Left lung (tissue), 10 donors: ENCODE measurements around the gene LRRN2. TPM values are rescaled to one million over a fixed set of nuclear protein-coding genes. Genes with fewer than 3 reads are reported as not detected.

Source experiments
- ATAC-seq: fragments of 200-7000 bp; cut with Tn5 transposase; one replicate; pipeline ENCODE4 v1.9.1; 2020; ENCODE audit warnings: moderate library complexity
- DNase-seq, 4 donors: peaks; one replicate each; pipeline ENCODE4 v3.0.0-alpha.2; 2013 to 2020
- H3K27ac ChIP-seq, 2 donors: fragments of 200-600 bp; sonication (generic) in 1 of 2; one replicate each; pipeline versions ENCODE4 v1.5.0 to v1.8.0; 2020 to 2021
- H3K27me3 ChIP-seq, 2 donors: fragments of 200-600 bp; sonication (generic) in 1 of 2; one replicate each; pipeline versions ENCODE4 v1.5.0 to v1.8.0; 2020 to 2021
- H3K36me3 ChIP-seq, 2 donors: fragments of 200-600 bp; sonication (generic) in 1 of 2; one replicate each; pipeline versions ENCODE4 v1.5.0 to v1.8.0; 2020 to 2021
- H3K4me1 ChIP-seq, 2 donors: fragments of 200-600 bp; one replicate each; pipeline ENCODE4 v1.8.0; 2021
- H3K4me3 ChIP-seq, 2 donors: fragments of 200-600 bp; sonication (generic) in 1 of 2; one replicate each; pipeline versions ENCODE4 v1.5.0 to v1.8.0; 2020 to 2021; ENCODE audit warnings: mild to moderate bottlenecking in 1 of 2
- H3K9me3 ChIP-seq, 2 donors: fragments of 200-600 bp; sonication (generic) in 1 of 2; one replicate each; pipeline versions ENCODE4 v1.5.0 to v1.8.0; 2020 to 2021
- intact Hi-C, 2 donors: fragments of 100-400 bp; cut with DNase I; formaldehyde crosslinking; loops; one replicate each; pipeline versions ENCODE4 v1.11.2 to v1.14.2; 2022
- polyA plus RNA-seq, 6 donors: library from polyadenylated mRNA; unstranded; fragments of 120-200 nt; gene quantifications; one replicate each; pipeline ENCODE4 v1.2.1, GENCODE V29; 2013; ENCODE audit not compliant: insufficient read length in 6 of 6
- total RNA-seq, 2 donors: library from RNA; stranded (reverse); fragmentation: NEBNext Ultra II Directional; extraction: Animal tissue kit (Norgen Biotek cat#: 25700); gene quantifications; one replicate each; pipeline ENCODE4 v1.2.1, GENCODE V29; 2021
- TF ChIP-seq, protein P1 (sequence below), 2 donors: fragments of 200-600 bp; sonication (generic) in 1 of 2; IDR thresholded peaks; one replicate each; pipeline versions ENCODE4 v1.5.0 to v1.8.0; 2021; ENCODE audit warnings: antibody characterized with exemption in 2 of 2
- donor health status: DM: no; HTN: yes; CAD: no.
- donor health status: DM: no; HTN: no; CAD: no.

LRRN2 gene
- total and polyA plus RNA-seq, 8 donors = 1.6 to 7.1 (median 2.0) TPM

DNA sequence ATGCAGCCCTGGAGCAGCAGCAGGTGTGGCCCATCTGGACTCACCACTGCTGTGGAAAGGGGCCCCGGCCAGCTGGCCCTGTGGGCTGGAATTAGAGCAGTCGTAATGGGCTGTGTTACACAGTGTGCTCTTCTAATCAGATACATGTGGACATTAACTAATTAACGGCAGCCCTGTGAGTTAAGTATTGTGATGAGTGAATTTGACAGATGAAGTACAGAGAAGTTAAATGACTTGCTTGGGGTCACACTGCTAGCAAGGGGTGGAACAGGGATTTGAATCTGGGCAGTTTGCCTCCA lies 110.7 kb downstream of the LRRN2 start:
- peaks cover 0 to 28% of the 10 kb centered on the region in 2 donors for H3K36me3 ChIP-seq
- TF ChIP-seq, protein P1, sequence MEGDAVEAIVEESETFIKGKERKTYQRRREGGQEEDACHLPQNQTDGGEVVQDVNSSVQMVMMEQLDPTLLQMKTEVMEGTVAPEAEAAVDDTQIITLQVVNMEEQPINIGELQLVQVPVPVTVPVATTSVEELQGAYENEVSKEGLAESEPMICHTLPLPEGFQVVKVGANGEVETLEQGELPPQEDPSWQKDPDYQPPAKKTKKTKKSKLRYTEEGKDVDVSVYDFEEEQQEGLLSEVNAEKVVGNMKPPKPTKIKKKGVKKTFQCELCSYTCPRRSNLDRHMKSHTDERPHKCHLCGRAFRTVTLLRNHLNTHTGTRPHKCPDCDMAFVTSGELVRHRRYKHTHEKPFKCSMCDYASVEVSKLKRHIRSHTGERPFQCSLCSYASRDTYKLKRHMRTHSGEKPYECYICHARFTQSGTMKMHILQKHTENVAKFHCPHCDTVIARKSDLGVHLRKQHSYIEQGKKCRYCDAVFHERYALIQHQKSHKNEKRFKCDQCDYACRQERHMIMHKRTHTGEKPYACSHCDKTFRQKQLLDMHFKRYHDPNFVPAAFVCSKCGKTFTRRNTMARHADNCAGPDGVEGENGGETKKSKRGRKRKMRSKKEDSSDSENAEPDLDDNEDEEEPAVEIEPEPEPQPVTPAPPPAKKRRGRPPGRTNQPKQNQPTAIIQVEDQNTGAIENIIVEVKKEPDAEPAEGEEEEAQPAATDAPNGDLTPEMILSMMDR (IDR thresholded peaks at IDR 0.05) = no peak
- DNase-seq (peak in 2 of 4 donors; percentile 32 to 54), ATAC-seq (no peak)
- H3K27me3 ChIP-seq = no peaks in the 10 kb centered on the region
- H3K9me3 ChIP-seq = no peaks in the 10 kb centered on the region
- H3K4me3 ChIP-seq = no peak overlapping the region
- intact Hi-C loops = loop anchor here in 1 of 2 donors (10.0 kb wide), 1 partner anchor 190 kb away; no protein-coding TSS in a partner anchor
- no peak overlapping the region for H3K27ac ChIP-seq
- H3K4me1 ChIP-seq = peaks cover 0 to 14% of the 10 kb centered on the region in 2 donors

DNA sequence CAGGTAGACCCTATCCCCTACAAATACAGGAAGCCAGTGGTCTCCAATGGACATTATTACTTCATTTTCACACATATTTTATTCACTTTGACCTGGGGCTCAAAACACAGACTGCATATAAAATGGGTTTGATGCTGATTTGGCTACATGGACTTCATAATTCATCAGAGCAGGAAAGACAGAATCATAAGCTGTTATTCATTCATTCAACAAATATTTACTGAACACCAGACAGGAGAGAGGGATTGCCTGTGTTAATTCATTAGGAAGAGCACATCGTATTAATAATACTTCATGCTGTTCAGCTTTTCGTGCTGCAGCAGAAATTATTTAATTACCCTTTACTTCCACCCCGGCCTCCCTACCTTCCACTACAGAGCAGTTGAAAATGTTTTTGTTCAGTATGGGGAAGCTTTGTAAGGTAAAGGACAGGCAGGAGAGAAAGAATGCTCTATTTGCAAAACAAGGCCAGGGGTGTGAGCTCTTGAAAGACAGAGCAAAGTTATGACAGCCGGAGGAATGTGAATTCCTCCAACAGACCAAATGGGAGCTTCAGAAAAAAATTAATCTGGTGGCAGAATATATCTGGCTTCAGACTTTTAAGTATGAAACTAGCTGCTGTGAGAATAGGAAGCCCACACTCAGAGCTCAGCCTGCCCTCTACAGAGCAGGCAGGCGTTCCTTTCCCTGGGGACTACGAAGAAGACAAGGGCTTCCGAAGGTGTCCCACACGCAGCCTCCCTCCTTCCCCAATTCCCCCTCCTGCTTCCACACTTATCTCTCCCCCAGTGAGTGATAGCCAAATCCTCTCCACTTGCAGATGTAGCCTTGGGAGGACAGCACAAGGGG lies 111.3 kb downstream of the LRRN2 start:
- ATAC-seq (no peak), DNase-seq (no peak)
- H3K4me1 ChIP-seq = peaks cover 0 to 13% of the 10 kb centered on the region in 2 donors
- no peak overlapping the region for H3K27ac ChIP-seq
- no peaks in the 10 kb centered on the region for H3K27me3 ChIP-seq
- TF ChIP-seq, protein P1 (IDR thresholded peaks at IDR 0.05) = no peak
- H3K9me3 ChIP-seq = no peaks in the 10 kb centered on the region
- peaks cover 0 to 33% of the 10 kb centered on the region in 2 donors for H3K36me3 ChIP-seq
- no peak overlapping the region for H3K4me3 ChIP-seq
- intact Hi-C loops = loop anchor here in 1 of 2 donors (10.0 kb wide), 1 partner anchor 191 kb away; no protein-coding TSS in a partner anchor

DNA sequence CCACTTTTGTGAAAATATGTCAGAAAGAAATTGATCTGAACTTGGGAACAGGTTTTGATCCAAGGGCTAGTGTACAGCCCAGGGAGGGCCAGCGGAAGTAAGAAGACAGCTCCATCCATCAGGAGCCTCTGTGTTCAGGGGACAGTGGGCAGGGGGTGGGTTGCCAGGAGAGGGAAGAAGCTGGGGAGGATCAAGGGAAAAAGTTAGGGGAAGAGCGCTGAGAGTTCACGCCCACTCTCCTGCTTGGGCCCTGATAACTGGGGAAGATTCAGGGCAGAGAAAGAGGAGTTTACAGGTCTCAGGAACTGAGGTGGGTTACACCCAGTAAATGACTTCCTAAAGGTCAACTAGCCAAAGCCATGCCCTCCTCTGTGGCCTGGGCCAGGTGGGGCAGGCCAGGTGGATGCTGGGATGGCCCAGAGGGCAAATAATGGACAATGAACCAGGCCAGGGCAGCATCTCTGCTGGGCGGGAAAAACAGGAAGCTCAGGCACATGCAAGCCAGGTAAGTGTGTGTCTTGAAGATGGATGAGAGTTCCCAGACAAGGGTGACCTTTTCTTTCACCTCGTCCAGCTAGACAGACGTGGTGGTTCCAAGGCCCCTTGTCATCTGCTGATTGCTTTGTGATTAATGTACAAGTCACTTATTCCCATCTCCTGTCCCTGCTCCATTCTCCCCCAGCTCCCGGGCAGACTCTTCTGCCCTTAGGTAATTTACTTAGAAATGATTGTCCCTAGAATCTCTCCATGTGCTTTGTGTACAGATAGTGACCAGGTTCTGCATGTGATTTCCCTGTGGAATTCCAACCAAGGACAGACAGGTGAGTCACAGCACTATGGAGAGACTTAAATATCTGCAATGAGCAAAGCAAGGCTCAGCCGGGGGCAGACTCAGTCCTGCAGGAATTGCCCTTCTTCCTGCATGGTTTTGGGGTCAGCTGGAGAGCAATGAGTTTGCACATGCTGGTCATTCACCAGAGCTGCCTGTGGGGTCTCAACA lies 112.3 kb downstream of the LRRN2 start:
- DNase-seq (no peak), ATAC-seq (peak; percentile 23)
- no peak overlapping the region for H3K4me3 ChIP-seq
- H3K9me3 ChIP-seq = no peaks in the 10 kb centered on the region
- H3K36me3 ChIP-seq = peaks cover 0 to 38% of the 10 kb centered on the region in 2 donors
- H3K27ac ChIP-seq = no peak overlapping the region
- TF ChIP-seq, protein P1 (IDR thresholded peaks at IDR 0.05) = no peak
- H3K27me3 ChIP-seq = no peaks in the 10 kb centered on the region
- intact Hi-C loops = loop anchor here in 1 of 2 donors (10.0 kb wide), 1 partner anchor 192 kb away; no protein-coding TSS in a partner anchor
- peaks cover 0 to 3% of the 10 kb centered on the region in 2 donors for H3K4me1 ChIP-seq

DNA sequence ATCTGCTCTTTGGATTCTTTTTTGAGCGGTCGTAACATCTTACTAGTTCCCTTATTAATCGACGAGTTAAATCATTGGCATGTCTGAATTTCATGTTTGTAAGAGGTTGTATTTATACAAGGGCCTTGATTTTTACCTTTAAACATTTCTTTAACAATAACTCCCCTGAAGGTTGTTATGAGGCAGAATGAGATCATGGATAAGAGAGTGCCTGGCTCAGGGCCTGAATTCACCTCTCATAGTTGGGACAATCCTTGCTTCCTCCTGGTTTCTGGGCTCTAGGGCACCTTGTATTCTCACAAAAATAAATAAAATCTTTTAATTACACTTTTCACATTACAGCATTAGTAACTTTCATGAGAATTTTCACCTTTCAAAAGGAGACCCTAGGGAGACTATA lies 113.9 kb downstream of the LRRN2 start:
- intact Hi-C loops = loop anchor here in 1 of 2 donors (10.0 kb wide), 1 partner anchor 193 kb away; no protein-coding TSS in a partner anchor

More for the DNA sequence above, 113.9 kb downstream of the LRRN2 start:
- ATAC-seq (no peak), DNase-seq (no peak)
- no peaks in the 10 kb centered on the region for H3K9me3 ChIP-seq
- H3K36me3 ChIP-seq = peaks cover 0 to 45% of the 10 kb centered on the region in 2 donors
- no peaks in the 10 kb centered on the region for H3K27me3 ChIP-seq
- TF ChIP-seq, protein P1 (IDR thresholded peaks at IDR 0.05) = no peak
- H3K4me1 ChIP-seq = no peaks in the 10 kb centered on the region
- no peak overlapping the region for H3K27ac ChIP-seq
- H3K4me3 ChIP-seq = no peak overlapping the region
